A549 (cell line): Measurements from ENCODE around the gene MGAT3. TPM values are rescaled to one million over a fixed set of nuclear protein-coding genes. Genes with fewer than 3 reads are reported as not detected.

Source experiments
- ATAC-seq, 2 experiments: fragments of 200-7000 bp in 1 of 2; fragments of >200 bp in 1 of 2; cut with Nextera tagmentation in 1 of 2; cut with Tn5 transposase in 1 of 2; 3 replicates each; pipeline versions ENCODE4 v1.8.0 to v1.9.1; 2018 to 2020; ENCODE audit warnings: mild to moderate bottlenecking in 1 of 2, moderate library complexity in 1 of 2
- CTCF ChIA-PET: fragments of 300-600 bp; sonication (Branson Sonifier 250); formaldehyde crosslinking; extraction: SDS; loops from one replicate; lab custom pipeline; 2021; ENCODE audit warnings: antibody characterized with exemption, inconsistent platforms; lab: Yijun Ruan, JAX
- POLR2A ChIA-PET: fragments of 350-600 bp; formaldehyde crosslinking; extraction: SDS; loops from one replicate; lab custom pipeline; 2021; ENCODE audit warnings: antibody characterized with exemption, inconsistent platforms; lab: Yijun Ruan, JAX
- DNase-seq, 2 experiments: peaks; one replicate each; pipeline versions ENCODE4 v3.0.0 to v3.0.0-alpha.2; 2011 to 2016; ENCODE audit warnings: low read depth in 1 of 2, low spot score in 1 of 2
- FAIRE-seq: peaks from 2 replicates; lab custom pipeline; 2011; peaks lifted over from hg19 to GRCh38; lab: Jason Lieb, UNC
- H3K27ac ChIP-seq, 2 experiments: fragments of >200 bp; sonication (Bioruptor Twin); formaldehyde crosslinking; 3 replicates each; pipeline ENCODE4 v1.5.1; 2016 to 2017
- H3K4me1 ChIP-seq: fragments of >200 bp; sonication (Bioruptor Twin); formaldehyde crosslinking; 3 replicates; pipeline ENCODE4 v1.6.1; 2016
- H3K4me2 ChIP-seq: fragments of >200 bp; sonication (Bioruptor Twin); formaldehyde crosslinking; 3 replicates; pipeline ENCODE4 v1.6.1; 2016
- H3K4me3 ChIP-seq: fragments of >200 bp; sonication (Bioruptor Twin); formaldehyde crosslinking; 3 replicates; pipeline ENCODE4 v1.5.1; 2016
- H3K9me3 ChIP-seq: fragments of >200 bp; sonication (Bioruptor Twin); formaldehyde crosslinking; 3 replicates; pipeline ENCODE4 v1.6.1; 2016
- BHLHE40 ChIP-seq: IDR thresholded peaks from 2 replicates; pipeline ENCODE4 v1.6.1; 2012; ENCODE audit warnings: low read depth, low read length, inconsistent platforms
- CHD4 ChIP-seq: fragments of 200-600 bp; sonication (generic); IDR thresholded peaks from 2 replicates; pipeline ENCODE4 v1.6.1; 2016; ENCODE audit warnings: antibody characterized with exemption, mild to moderate bottlenecking, borderline replicate concordance
- CTCF ChIP-seq: fragments of >200 bp; sonication (Bioruptor Twin); formaldehyde crosslinking; IDR thresholded peaks from 3 replicates; pipeline ENCODE4 v1.5.1; 2016
- EHF ChIP-seq: fragments of 250-450 bp; sonication (Bioruptor Pico); IDR thresholded peaks from 2 replicates; pipeline ENCODE4 v1.5.0; 2020; ENCODE audit warnings: mild to moderate bottlenecking
- FOXS1 ChIP-seq: fragments of 250-450 bp; sonication (Bioruptor Pico); IDR thresholded peaks from 2 replicates; pipeline ENCODE4 v1.5.0; 2020; ENCODE audit warnings: mild to moderate bottlenecking, moderate library complexity
- HDAC2 ChIP-seq: fragments of 200-600 bp; sonication (generic); IDR thresholded peaks from 2 replicates; pipeline ENCODE4 v1.6.1; 2016
- HOXA7 ChIP-seq: fragments of 250-450 bp; sonication (Bioruptor Pico); IDR thresholded peaks from 2 replicates; pipeline ENCODE4 v1.5.0; 2020; ENCODE audit warnings: mild to moderate bottlenecking, moderate library complexity
- JUNB ChIP-seq: fragments of >200 bp; sonication (Bioruptor Twin); formaldehyde crosslinking; IDR thresholded peaks from 2 replicates; pipeline ENCODE4 v1.6.1; 2016
- KDM5A ChIP-seq: fragments of 200-600 bp; sonication (generic); IDR thresholded peaks from 2 replicates; pipeline ENCODE4 v1.6.1; 2016; ENCODE audit warnings: antibody characterized with exemption, mild to moderate bottlenecking
- MAFK ChIP-seq: fragments of 450-650 bp; IDR thresholded peaks from 2 replicates; pipeline ENCODE4 v1.6.1; 2014; ENCODE audit not compliant: partially characterized antibody
- MAZ ChIP-seq: fragments of 150-350 bp; IDR thresholded peaks from 2 replicates; pipeline ENCODE4 v1.6.1; 2014; ENCODE audit warnings: antibody characterized with exemption, low read depth, low read length, borderline replicate concordance
- MYC ChIP-seq: IDR thresholded peaks from 2 replicates; pipeline ENCODE4 v1.6.1; 2012; ENCODE audit warnings: mild to moderate bottlenecking, inconsistent platforms, low read length, improper control_type of control experiment, borderline replicate concordance
- NR3C1 ChIP-seq: fragments of >200 bp; sonication (Bioruptor Twin); formaldehyde crosslinking; IDR thresholded peaks from 3 replicates; pipeline ENCODE4 v1.6.1; 2017
- POLR2AphosphoS2 ChIP-seq: conservative IDR thresholded peaks from 2 replicates; pipeline ENCODE4 v1.6.1; 2012; ENCODE audit warnings: low read length, improper control_type of control experiment, inconsistent platforms
- RARB ChIP-seq: fragments of 250-450 bp; sonication (Bioruptor Pico); IDR thresholded peaks from 2 replicates; pipeline ENCODE4 v1.8.0; 2021; ENCODE audit warnings: mild to moderate bottlenecking, moderate library complexity
- REST ChIP-seq: fragments of 200-600 bp; sonication (generic); IDR thresholded peaks from 2 replicates; pipeline ENCODE4 v1.6.1; 2016; ENCODE audit warnings: antibody characterized with exemption, mild to moderate bottlenecking, moderate library complexity
- ZFP36 ChIP-seq: fragments of 450-650 bp; IDR thresholded peaks from 2 replicates; pipeline ENCODE4 v1.6.1; 2014; ENCODE audit warnings: borderline replicate concordance; ENCODE audit not compliant: partially characterized antibody
- ZNF302 ChIP-seq: fragments of 250-450 bp; sonication (Bioruptor Pico); IDR thresholded peaks from 2 replicates; pipeline ENCODE4 v1.9.0; 2021; ENCODE audit warnings: inconsistent platforms, mild to moderate bottlenecking, moderate library complexity
- WGBS: methylation state at CpG from one replicate; pipeline ENCODE4 v1.1.6; 2017; ENCODE audit errors: missing lambda C conversion rate; 5-methylcytosine and 5-hydroxymethylcytosine counted together
- polyA plus RNA-seq, 4 experiments: library from polyadenylated mRNA; depleted of rRNA in 3 of 4; stranded (reverse); fragments of >200 nt; fragmentation: RNase III in 1 of 4; extraction: RNeasy Plus Mini Kit Qiagen cat#74134 plus additional on column Dnase treatment in 1 of 4; gene quantifications; 2 replicates in 3 of 4; 3 replicates in 1 of 4; pipeline ENCODE4 v1.2.3, GENCODE V29; 2011 to 2017
- TF ChIP-seq, protein P1 (sequence below): IDR thresholded peaks from 2 replicates; pipeline ENCODE4 v1.6.1; 2012
- TF ChIP-seq, protein P2 (sequence below): fragments of 450-650 bp; IDR thresholded peaks from 2 replicates; pipeline ENCODE4 v1.6.1; 2014; ENCODE audit warnings: antibody characterized with exemption

The MGAT3 gene
- polyA plus RNA-seq, 2 of the 4 experiments (the other 2 are of a cell fraction): 0.62 to 0.84 TPM

DNA sequence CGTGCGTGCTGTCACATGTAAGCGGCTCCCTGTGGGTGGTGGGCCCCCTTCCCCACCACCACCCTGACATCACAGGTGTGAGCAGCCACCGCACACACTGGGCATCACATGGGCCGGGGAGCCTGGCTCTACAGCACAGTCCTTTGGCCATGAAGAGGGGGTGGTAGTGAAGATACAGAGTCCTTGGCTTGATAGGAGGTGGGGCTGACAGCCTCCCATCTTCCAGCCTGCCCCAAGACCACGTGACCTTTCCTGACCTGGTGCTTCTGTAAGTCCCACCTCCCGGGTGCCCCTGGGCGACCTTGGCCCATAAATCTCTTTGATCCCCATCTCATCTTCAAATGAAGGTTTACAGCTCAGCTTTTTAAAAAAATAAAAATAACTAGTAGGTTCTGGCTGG lies 21.2 kb upstream of the MGAT3 start (continued):
- TF ChIP-seq REST: no peak
- no peak for TF ChIP-seq CTCF
- no peak for TF ChIP-seq FOXS1 (CRISPR knock-in tag)
- TF ChIP-seq MAFK: no peak
- TF ChIP-seq HDAC2: no peak
- no peak for TF ChIP-seq NR3C1
- TF ChIP-seq ZNF302 (CRISPR knock-in tag): no peak
- no peak for TF ChIP-seq ZFP36
- no peak for TF ChIP-seq KDM5A
- TF ChIP-seq CHD4: no peak
- TF ChIP-seq BHLHE40: no peak
- no peak for TF ChIP-seq JUNB
- TF ChIP-seq HOXA7 (CRISPR knock-in tag): no peak
- TF ChIP-seq MAZ: no peak
- TF ChIP-seq EHF (CRISPR knock-in tag): no peak

GRCh38 chr22:39437791-39438704 lies 18.8 kb upstream of the MGAT3 start:
- ChIA-PET CTCF (interaction anchor here (0.8 to 1.2 kb wide), 5 partner anchors 29 to 91 kb away, joined by 3 to 5 read pairs (median 3); no protein-coding TSS in a partner anchor), POLR2A (interaction anchor here (0.6 to 0.7 kb wide), 2 partner anchors 82 to 118 kb away, joined by 6 to 8 read pairs; partner anchors contain the start of gene ATF4)
- H3K4me1 ChIP-seq: 0 out of 3 replicates have a peak, but pooled peaks cover 8% of the 10 kb centered on the region
- no peak overlapping the region for H3K4me3 ChIP-seq
- DNase-seq (no peak), ATAC-seq (no peak), FAIRE-seq (no peak)
- peak overlapping the region in 1 of 2 experiments; percentile 72; a peak in 4 of 6 replicates for H3K27ac ChIP-seq
- no peak for TF ChIP-seq POLR2AphosphoS2
- no peak for TF ChIP-seq CTCF
- TF ChIP-seq MYC: no peak
- no peak for TF ChIP-seq BHLHE40
- TF ChIP-seq RARB (CRISPR knock-in tag): no peak
- no peak for TF ChIP-seq KDM5A
- TF ChIP-seq, protein P1, sequence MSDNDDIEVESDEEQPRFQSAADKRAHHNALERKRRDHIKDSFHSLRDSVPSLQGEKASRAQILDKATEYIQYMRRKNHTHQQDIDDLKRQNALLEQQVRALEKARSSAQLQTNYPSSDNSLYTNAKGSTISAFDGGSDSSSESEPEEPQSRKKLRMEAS: no peak
- TF ChIP-seq, protein P2, sequence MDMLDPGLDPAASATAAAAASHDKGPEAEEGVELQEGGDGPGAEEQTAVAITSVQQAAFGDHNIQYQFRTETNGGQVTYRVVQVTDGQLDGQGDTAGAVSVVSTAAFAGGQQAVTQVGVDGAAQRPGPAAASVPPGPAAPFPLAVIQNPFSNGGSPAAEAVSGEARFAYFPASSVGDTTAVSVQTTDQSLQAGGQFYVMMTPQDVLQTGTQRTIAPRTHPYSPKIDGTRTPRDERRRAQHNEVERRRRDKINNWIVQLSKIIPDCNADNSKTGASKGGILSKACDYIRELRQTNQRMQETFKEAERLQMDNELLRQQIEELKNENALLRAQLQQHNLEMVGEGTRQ: no peak
- TF ChIP-seq REST: no peak
- WGBS: 71% methylated on average over 14 of the region's 16 CpGs
- no peaks in the 10 kb centered on the region for H3K9me3 ChIP-seq
- H3K4me2 ChIP-seq: peak overlapping the region; percentile 69
